ENCODE measurements around the gene CFP.

The CFP gene

GRCh38 chrX:47648376-47648775 is 18.6 kb upstream of the CFP start:
- TF ChIP-seq ZFX (IDR thresholded peaks at IDR 0.05), result no peak
- TF ChIP-seq, protein P1, sequence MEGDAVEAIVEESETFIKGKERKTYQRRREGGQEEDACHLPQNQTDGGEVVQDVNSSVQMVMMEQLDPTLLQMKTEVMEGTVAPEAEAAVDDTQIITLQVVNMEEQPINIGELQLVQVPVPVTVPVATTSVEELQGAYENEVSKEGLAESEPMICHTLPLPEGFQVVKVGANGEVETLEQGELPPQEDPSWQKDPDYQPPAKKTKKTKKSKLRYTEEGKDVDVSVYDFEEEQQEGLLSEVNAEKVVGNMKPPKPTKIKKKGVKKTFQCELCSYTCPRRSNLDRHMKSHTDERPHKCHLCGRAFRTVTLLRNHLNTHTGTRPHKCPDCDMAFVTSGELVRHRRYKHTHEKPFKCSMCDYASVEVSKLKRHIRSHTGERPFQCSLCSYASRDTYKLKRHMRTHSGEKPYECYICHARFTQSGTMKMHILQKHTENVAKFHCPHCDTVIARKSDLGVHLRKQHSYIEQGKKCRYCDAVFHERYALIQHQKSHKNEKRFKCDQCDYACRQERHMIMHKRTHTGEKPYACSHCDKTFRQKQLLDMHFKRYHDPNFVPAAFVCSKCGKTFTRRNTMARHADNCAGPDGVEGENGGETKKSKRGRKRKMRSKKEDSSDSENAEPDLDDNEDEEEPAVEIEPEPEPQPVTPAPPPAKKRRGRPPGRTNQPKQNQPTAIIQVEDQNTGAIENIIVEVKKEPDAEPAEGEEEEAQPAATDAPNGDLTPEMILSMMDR (conservative IDR thresholded peaks at IDR 0.05), result no peak
- H3K27ac ChIP-seq, result no peak overlapping the region

DNA sequence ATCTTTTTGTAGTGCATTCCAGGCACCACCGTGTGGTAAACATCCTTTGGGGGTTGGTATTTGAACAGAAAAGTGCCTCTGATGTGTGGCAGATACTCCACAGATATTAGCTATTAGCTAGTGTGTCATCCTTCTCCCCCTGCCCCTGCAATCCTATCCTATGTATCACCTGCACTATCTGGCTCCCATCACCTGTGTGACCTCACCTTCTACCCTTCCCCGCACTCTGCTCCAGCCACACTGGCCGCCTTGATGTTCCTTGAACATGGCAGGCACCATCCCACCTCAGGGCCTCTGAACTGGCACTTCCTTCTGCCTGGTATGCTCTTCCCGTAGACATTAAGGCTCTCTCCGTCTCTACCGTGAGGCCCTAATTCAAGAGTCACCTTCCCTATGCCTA is 16.9 kb upstream of the CFP start:
- TF ChIP-seq, protein P1 (conservative IDR thresholded peaks at IDR 0.05), result no peak
- no peak for TF ChIP-seq ZFX (IDR thresholded peaks at IDR 0.05)
- H3K27ac ChIP-seq, result no peak overlapping the region

GRCh38 chrX:47645530-47645929 is 15.8 kb upstream of the CFP start:
- H3K27ac ChIP-seq, result no peak overlapping the region
- TF ChIP-seq, protein P1 (conservative IDR thresholded peaks at IDR 0.05), result no peak
- TF ChIP-seq ZFX (IDR thresholded peaks at IDR 0.05), result no peak

- no peak overlapping the region for H3K27ac ChIP-seq
- TF ChIP-seq, protein P1 (conservative IDR thresholded peaks at IDR 0.05), result peak; percentile 21; the same call in 1 of the 2 replicates
- no peak for TF ChIP-seq ZFX (IDR thresholded peaks at IDR 0.05)
These were observed 14.9 kb upstream of the CFP start for GRCh38 chrX:47644557-47645091.

DNA sequence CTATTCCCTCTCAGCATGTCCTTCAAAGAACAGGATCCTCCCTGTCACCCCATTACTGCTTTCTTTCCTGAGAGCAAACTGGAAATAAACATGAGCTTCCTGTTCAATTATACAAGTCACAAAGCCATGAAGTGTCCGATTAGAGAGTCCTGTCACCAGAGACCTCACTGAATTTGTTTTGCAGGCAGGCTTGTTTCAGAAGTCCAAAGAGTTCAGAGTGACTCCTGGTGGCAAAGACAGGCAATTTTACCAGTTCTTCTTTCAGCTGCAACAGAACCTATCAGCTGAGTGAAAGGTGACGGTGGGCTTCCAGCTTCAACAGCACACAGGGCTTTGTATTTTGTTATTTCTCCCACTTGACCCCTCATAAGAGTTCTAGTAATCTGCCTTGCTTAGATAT is 14.2 kb upstream of the CFP start:
- no peak overlapping the region for H3K27ac ChIP-seq
- TF ChIP-seq ZFX (IDR thresholded peaks at IDR 0.05), result no peak
- TF ChIP-seq, protein P1 (conservative IDR thresholded peaks at IDR 0.05), result 0 out of 2 replicates have a peak, but pooled peaks have one; percentile 3

DNA sequence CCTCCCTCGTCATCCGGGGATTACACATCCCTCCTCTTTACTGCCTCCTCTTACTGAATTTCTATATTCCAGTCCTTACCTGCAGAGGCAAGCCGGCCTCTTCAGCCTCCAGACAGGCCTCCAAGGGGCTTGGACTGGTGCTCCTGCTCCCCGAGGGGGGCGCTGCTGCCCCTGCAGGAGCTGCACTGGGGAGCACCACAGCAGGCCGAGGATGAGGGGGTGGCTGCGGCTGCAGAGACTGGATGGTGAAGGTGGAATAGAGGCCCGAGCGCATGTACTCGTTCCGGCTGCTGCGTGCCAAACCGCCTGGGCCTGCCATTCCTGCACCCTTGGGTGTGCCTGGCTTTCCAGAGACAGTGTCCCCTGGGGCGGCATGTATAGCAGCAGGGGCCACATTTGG is 9.1 kb upstream of the CFP start:
- no peak for TF ChIP-seq ZFX (IDR thresholded peaks at IDR 0.05)
- TF ChIP-seq, protein P1 (conservative IDR thresholded peaks at IDR 0.05), result no peak
- H3K27ac ChIP-seq, result no peak overlapping the region

DNA sequence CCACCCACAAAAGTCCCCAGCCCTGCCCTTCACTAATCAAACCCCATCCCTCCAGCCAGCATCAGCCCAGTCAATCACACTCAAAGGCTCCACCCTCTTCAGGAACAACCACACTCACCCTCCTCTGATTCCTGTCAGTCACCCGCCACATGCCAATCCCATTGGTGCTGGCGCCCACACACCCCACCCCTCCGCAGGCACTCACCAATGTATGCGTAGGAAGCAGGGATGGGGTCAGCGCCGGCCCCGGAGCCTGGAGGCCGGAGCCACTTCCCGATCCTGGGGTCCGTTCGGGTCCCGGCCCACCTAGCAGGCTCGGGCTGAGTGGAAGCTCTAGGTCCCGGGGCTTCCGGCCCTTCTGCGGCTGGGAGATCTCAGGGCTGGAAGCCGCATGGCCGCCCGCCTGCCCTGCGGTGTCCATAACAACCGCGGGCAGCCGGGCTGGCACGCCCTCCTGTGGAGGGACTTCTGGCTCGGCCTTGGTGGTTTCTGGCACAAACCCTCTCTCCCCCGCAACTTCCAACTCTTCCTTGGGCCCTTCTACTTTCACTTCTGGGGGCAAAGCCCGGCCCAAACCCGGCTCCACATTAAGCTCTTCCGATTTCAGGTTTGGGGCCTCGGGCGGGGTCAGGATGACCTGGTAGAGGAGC is 7.9 kb upstream of the CFP start:
- no peak for TF ChIP-seq ZFX (IDR thresholded peaks at IDR 0.05)
- TF ChIP-seq, protein P1 (conservative IDR thresholded peaks at IDR 0.05), result no peak
- H3K27ac ChIP-seq, result no peak overlapping the region

Data from C4-2B (cell line).